Chondrocyte (in vitro differentiated cells): Measurements from ENCODE around the gene GRPR. TPM values are rescaled to one million over a fixed set of nuclear protein-coding genes. Genes with fewer than 3 reads are reported as not detected.

Experiments
- DNase-seq: peaks from one replicate; pipeline ENCODE4 v3.0.0; 2021; ENCODE audit warnings: mixed read lengths, low spot score
- H3K27ac Mint-ChIP-seq: one replicate; pipeline ENCODE4 v1.8.0; 2021; ENCODE audit warnings: mild to moderate bottlenecking, moderate library complexity, mixed read lengths; ENCODE audit not compliant: unreplicated experiment
- H3K27me3 Mint-ChIP-seq: 2 replicates; pipeline ENCODE4 v1.8.0; 2021; ENCODE audit warnings: low read depth, mixed read lengths
- H3K36me3 Mint-ChIP-seq: 2 replicates; pipeline ENCODE4 v1.8.0; 2021; ENCODE audit warnings: low read depth, mixed read lengths
- H3K4me1 Mint-ChIP-seq: 2 replicates; pipeline ENCODE4 v1.8.0; 2021; ENCODE audit warnings: low read depth, mild to moderate bottlenecking, mixed read lengths
- H3K4me3 Mint-ChIP-seq: one replicate; pipeline ENCODE4 v1.8.0; 2021; ENCODE audit warnings: mild to moderate bottlenecking, moderate library complexity, mixed read lengths; ENCODE audit not compliant: unreplicated experiment
- H3K9me3 Mint-ChIP-seq: 2 replicates; pipeline ENCODE4 v1.8.0; 2021; ENCODE audit warnings: low read depth, mixed read lengths
- total RNA-seq: library from RNA; stranded (reverse); gene quantifications from 3 replicates; pipeline ENCODE4 v1.2.1, GENCODE V29; 2021
- TF ChIP-seq, protein P1 (sequence below): fragments of 200-600 bp; sonication (generic); IDR thresholded peaks from 2 replicates; pipeline ENCODE4 v1.5.0; 2021; ENCODE audit warnings: antibody characterized with exemption, mild to moderate bottlenecking, moderate library complexity

GRPR gene
- total RNA-seq, 1 donor from 2014 or later: 0.17 TPM

DNA sequence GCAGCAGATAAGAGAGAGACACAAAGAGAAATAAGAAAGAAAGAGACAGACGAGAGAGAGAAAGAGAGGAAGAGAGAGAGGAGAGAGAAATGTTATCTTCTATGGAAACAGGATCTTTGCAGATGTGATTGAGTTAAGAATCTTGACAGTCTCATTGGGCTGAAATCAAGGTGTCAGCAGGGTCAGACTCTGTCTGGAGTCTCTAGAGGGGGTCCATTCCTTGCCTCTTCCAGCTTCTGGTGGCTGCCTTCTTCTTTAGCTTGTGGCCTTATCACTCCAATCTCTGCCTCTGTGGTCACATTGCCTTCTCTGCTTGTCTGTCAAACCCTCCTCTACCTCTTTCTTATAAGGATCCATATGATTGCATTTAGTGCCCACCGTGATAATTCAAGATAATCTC, 21.8 kb upstream of the GRPR start:
- no peak for DNase-seq
- Mint-ChIP-seq H3K4me1 (no peaks in the 10 kb centered on the region), H3K27me3 (peaks cover 9% of the 10 kb centered on the region), H3K4me3 (no peak overlapping the region), H3K9me3 (no peaks in the 10 kb centered on the region), H3K27ac (no peak overlapping the region), H3K36me3 (no peaks in the 10 kb centered on the region)
- TF ChIP-seq, protein P1, sequence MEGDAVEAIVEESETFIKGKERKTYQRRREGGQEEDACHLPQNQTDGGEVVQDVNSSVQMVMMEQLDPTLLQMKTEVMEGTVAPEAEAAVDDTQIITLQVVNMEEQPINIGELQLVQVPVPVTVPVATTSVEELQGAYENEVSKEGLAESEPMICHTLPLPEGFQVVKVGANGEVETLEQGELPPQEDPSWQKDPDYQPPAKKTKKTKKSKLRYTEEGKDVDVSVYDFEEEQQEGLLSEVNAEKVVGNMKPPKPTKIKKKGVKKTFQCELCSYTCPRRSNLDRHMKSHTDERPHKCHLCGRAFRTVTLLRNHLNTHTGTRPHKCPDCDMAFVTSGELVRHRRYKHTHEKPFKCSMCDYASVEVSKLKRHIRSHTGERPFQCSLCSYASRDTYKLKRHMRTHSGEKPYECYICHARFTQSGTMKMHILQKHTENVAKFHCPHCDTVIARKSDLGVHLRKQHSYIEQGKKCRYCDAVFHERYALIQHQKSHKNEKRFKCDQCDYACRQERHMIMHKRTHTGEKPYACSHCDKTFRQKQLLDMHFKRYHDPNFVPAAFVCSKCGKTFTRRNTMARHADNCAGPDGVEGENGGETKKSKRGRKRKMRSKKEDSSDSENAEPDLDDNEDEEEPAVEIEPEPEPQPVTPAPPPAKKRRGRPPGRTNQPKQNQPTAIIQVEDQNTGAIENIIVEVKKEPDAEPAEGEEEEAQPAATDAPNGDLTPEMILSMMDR: no peak

DNA sequence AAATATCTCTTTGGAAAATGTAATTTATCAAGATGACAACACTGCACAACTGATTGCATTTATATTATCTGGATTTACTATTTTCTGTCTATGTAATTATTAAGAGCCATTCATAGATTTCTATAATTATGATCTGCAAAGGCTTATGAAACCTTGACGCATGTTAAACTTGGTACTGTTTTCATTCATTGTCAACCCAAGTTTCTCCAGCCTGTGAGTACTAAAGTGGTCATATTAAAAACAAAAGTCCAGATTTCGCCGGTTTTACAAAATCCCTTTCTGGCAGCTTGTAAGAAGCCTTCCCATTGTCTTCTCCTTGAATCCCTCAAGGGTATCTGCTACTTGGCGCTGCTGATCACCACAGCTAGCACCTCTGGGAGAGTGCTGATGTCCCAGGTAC, 19.7 kb upstream of the GRPR start:
- TF ChIP-seq, protein P1: no peak
- DNase-seq: no peak
- Mint-ChIP-seq H3K27ac (no peak overlapping the region), H3K4me3 (no peak overlapping the region), H3K4me1 (no peaks in the 10 kb centered on the region), H3K27me3 (peaks cover 12% of the 10 kb centered on the region), H3K36me3 (no peaks in the 10 kb centered on the region), H3K9me3 (no peaks in the 10 kb centered on the region)

DNA sequence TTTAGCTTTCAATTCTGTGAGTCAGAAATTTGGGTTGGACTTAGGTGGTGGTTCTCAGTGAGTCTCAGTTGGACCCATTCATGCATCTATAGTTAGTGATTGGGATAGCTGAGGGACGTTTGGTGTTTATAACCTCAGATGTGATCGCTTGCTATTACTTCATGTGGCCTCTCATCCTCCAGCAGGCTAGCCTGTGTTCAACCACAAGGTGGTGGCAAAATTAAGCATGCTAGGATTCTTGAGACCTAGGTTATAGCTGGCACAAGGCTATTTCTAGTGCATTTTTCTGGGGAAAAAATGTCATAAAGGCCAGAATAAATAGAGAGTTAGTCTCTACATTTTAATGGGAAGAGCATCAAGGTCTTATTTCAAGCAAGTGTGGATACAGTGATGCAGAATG, 10.9 kb upstream of the GRPR start:
- Mint-ChIP-seq H3K27ac (no peak overlapping the region), H3K9me3 (peaks cover under 1% of the 10 kb centered on the region), H3K36me3 (no peaks in the 10 kb centered on the region), H3K27me3 (peaks cover 4% of the 10 kb centered on the region), H3K4me3 (no peak overlapping the region), H3K4me1 (peaks cover 28% of the 10 kb centered on the region)
- DNase-seq: no peak
- TF ChIP-seq, protein P1: peak; percentile 70

DNA sequence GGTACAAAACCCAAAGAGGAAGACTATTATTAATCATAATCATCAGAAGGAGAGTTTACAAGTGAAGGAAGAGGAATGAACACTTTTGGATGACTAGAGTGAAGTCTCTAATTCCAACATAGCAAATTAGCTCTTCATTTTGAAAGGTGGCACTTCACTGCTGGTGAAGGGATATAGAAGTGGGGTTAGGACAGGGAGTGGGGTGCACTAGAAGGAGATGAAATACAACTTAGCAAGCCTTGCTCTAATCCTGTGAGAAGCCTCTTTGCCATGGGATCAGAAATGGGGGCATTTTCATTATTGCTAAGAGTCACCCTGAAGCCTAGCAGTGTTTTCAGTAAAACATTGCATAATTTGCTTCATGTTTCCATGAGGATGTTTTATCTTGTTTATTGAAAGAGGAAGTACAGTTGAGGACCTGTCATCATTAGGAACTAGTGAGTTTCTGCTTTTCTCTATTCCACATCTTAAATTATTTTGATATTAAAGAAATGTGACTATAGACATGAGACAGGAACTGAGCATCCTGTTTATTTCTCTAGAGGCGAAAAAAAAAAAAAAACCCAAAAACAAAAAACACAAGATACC, 9.3 kb upstream of the GRPR start:
- H3K4me3 Mint-ChIP-seq: no peak overlapping the region
- DNase-seq: no peak
- peaks cover 1% of the 10 kb centered on the region for H3K27me3 Mint-ChIP-seq
- TF ChIP-seq, protein P1: no peak
- peaks cover 7% of the 10 kb centered on the region for H3K9me3 Mint-ChIP-seq
- peaks cover 28% of the 10 kb centered on the region for H3K4me1 Mint-ChIP-seq
- H3K27ac Mint-ChIP-seq: no peak overlapping the region
- H3K36me3 Mint-ChIP-seq: peaks cover 2% of the 10 kb centered on the region

DNA sequence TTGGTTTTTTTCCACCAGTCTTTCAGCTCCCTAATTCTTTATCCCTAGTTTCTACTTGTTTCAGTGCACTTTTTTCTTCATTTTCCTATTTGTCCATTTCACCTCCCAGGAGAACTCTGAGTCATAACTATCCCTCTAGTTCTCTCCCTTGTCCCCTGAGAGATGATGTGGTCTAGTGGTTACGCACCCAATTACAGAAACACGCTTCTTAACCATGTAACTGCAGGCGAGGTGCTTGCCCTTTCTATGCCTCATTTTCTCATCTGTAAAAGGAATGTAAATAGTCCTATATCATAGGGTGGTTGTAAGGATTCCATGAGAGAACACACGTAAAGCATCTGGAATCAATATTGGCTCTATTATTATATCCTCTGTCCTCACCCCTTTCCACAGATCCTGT, 8.8 kb upstream of the GRPR start:
- Mint-ChIP-seq H3K9me3 (peaks cover 11% of the 10 kb centered on the region), H3K4me1 (peaks cover 28% of the 10 kb centered on the region), H3K36me3 (peaks cover 4% of the 10 kb centered on the region), H3K27ac (no peak overlapping the region), H3K27me3 (peaks cover 1% of the 10 kb centered on the region), H3K4me3 (no peak overlapping the region)
- no peak for DNase-seq
- TF ChIP-seq, protein P1: no peak
